Mucosa of rectum (tissue), 2 donors: ENCODE data around the gene GPT2.

Source experiments
- H3K27ac ChIP-seq, 2 donors: one replicate each; pipeline ENCODE4 v1.7.0; 2013; ENCODE audit warnings: inconsistent platforms in 2 of 2, low read depth in 2 of 2, low read length in 2 of 2
- H3K27me3 ChIP-seq, 2 donors: one replicate each; pipeline ENCODE4 v1.7.0; 2013; ENCODE audit warnings: low read length in 2 of 2; ENCODE audit not compliant: control insufficient read depth in 2 of 2, insufficient read depth in 2 of 2
- H3K36me3 ChIP-seq, 2 donors: one replicate each; pipeline ENCODE4 v1.7.0; 2013; ENCODE audit warnings: low read length in 2 of 2; ENCODE audit not compliant: control insufficient read depth in 2 of 2, insufficient read depth in 2 of 2
- H3K4me1 ChIP-seq, 2 donors: one replicate each; pipeline ENCODE4 v1.7.0; 2013; ENCODE audit warnings: low read length in 2 of 2, mild to moderate bottlenecking in 1 of 2; ENCODE audit not compliant: control insufficient read depth in 2 of 2, insufficient read depth in 2 of 2
- H3K4me3 ChIP-seq, 2 donors: one replicate each; pipeline ENCODE4 v1.7.0; 2013; ENCODE audit warnings: low read length in 2 of 2
- H3K9ac ChIP-seq, 2 donors: one replicate each; pipeline ENCODE4 v1.7.0; 2013; ENCODE audit warnings: low read length in 2 of 2, low read depth in 1 of 2, mild to moderate bottlenecking in 1 of 2
- H3K9me3 ChIP-seq, 2 donors: one replicate each; pipeline ENCODE4 v1.7.0; 2013; ENCODE audit warnings: low read length in 2 of 2; ENCODE audit not compliant: control insufficient read depth in 2 of 2
- donor health status: healthy.
- donor health status: Normal muscosa, but diverticular disease.

GPT2 gene

DNA sequence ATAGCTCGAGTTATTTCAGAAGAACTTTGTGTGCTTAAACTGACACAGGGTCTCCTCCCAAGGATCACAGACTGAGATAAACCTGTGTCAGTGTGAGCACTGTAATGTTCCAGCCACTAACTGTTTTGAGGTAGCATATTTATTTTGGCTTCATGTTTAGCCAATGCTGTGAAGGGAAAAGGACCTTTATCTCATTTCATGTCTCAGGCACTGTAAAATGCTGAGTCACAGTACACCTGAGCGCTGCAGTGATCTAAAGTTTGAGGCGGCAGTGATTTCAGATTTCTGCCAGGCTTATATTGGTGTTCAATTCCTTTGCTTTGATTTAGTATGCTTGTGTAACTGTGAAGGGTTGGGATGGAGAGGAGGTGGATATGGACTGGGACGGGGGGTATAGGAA is 92.4 kb downstream of the GPT2 start:
- Histone ChIP-seq H3K4me1 (peaks cover 14 to 16% of the 10 kb centered on the region in 2 donors), H3K27ac (no peak overlapping the region), H3K9ac (no peak overlapping the region), H3K4me3 (no peak overlapping the region), H3K27me3 (no peaks in the 10 kb centered on the region), H3K36me3 (no peaks in the 10 kb centered on the region), H3K9me3 (no peaks in the 10 kb centered on the region)
